K562 (cell line): Measurements from ENCODE around the gene KIF26B. TPM values are rescaled to one million over a fixed set of nuclear protein-coding genes. Genes with fewer than 3 reads are reported as not detected.

Source experiments
- ATAC-seq: fragments of 200-7000 bp; cut with Tn5 transposase; 3 replicates; pipeline ENCODE4 v1.9.1; 2020; ENCODE audit warnings: moderate library complexity
- BruUV-seq: library from RNA; stranded (reverse); fragments of 400-500 nt; replicated peaks from 2 replicates; lab custom pipeline; 2021; lab: Mats Ljungman, UMichigan
- CTCF ChIA-PET: fragments of 300-600 bp; formaldehyde crosslinking; extraction: SDS; loops from one replicate; lab custom pipeline; 2021; ENCODE audit warnings: low intra/inter-chr PET ratio; lab: Yijun Ruan, JAX
- POLR2A ChIA-PET: fragments of 300-600, 350-650 bp; sonication (Branson Sonifier 250); formaldehyde crosslinking; extraction: SDS; loops from one replicate; lab custom pipeline; 2021; ENCODE audit warnings: antibody characterized with exemption, inconsistent platforms; lab: Yijun Ruan, JAX
- DNase-seq, 4 experiments: peaks; one replicate each; pipeline versions ENCODE4 v3.0.0 to v3.0.0-alpha.2; 2011 to 2018; ENCODE audit warnings: low spot score in 3 of 4, mixed read lengths in 3 of 4; ENCODE audit errors: extremely low read depth in 1 of 4
- FAIRE-seq: peaks from 2 replicates; lab custom pipeline; 2011; peaks lifted over from hg19 to GRCh38; lab: Jason Lieb, UNC
- H2AFZ ChIP-seq: 2 replicates; pipeline ENCODE4 v1.6.0; 2011; ENCODE audit warnings: low read depth, low read length, control low read depth, inconsistent platforms
- H3K27ac ChIP-seq: fragments of 200-600 bp; 3 replicates; pipeline ENCODE4 v1.8.0; 2011; ENCODE audit warnings: low read depth, mild to moderate bottlenecking, control low read depth, inconsistent platforms, low read length, moderate library complexity, mixed read lengths; ENCODE audit errors: extremely low read depth
- H3K27me3 ChIP-seq, 2 experiments: fragments of 300-600 bp in 1 of 2; 2 replicates in 1 of 2; 3 replicates in 1 of 2; pipeline versions ENCODE4 v1.6.0 to v1.8.0; 2011; ENCODE audit warnings: inconsistent platforms in 2 of 2, low read length in 2 of 2, mild to moderate bottlenecking in 1 of 2, mixed read lengths in 1 of 2, moderate library complexity in 1 of 2; ENCODE audit not compliant: control insufficient read depth in 2 of 2, insufficient read depth in 2 of 2
- H3K36me3 ChIP-seq: fragments of 300-600 bp; 3 replicates; pipeline ENCODE4 v1.8.0; 2011; ENCODE audit warnings: mild to moderate bottlenecking, low read length, inconsistent platforms; ENCODE audit not compliant: control insufficient read depth, insufficient read depth
- H3K4me1 ChIP-seq, 2 experiments: fragments of 200-600 bp in 1 of 2; replicated peaks in 1 of 2; 2 replicates in 1 of 2; 3 replicates in 1 of 2; pipeline versions ENCODE4 v1.5.1 to v1.8.0; 2011; ENCODE audit warnings: inconsistent platforms in 2 of 2, low read length in 2 of 2, mild to moderate bottlenecking in 1 of 2, mixed read lengths in 1 of 2, moderate library complexity in 1 of 2; ENCODE audit not compliant: control insufficient read depth in 2 of 2, insufficient read depth in 2 of 2
- H3K4me2 ChIP-seq: 2 replicates; pipeline ENCODE4 v1.6.1; 2011; ENCODE audit warnings: low read length, control low read depth, inconsistent platforms, mixed read lengths; ENCODE audit not compliant: insufficient read depth
- H3K4me3 ChIP-seq: fragments of 200-600 bp; sonication (generic), shearing (Covaris generic); 2 replicates; pipeline ENCODE4 v1.5.1; 2016; ENCODE audit warnings: control low read depth, inconsistent platforms
- H3K79me2 ChIP-seq: fragments of 200-600 bp; 3 replicates; pipeline ENCODE4 v1.8.0; 2011; ENCODE audit warnings: low read length, inconsistent platforms; ENCODE audit not compliant: control insufficient read depth, insufficient read depth
- H3K9ac ChIP-seq, 2 experiments: 2 replicates each; pipeline versions ENCODE4 v1.6.0 to v1.6.1; 2011; ENCODE audit warnings: low read depth in 2 of 2, low read length in 2 of 2, control low read depth in 1 of 2, inconsistent platforms in 1 of 2, mild to moderate bottlenecking in 1 of 2, mixed read lengths in 1 of 2; ENCODE audit not compliant: insufficient read depth in 1 of 2
- H3K9me1 ChIP-seq: one replicate; pipeline ENCODE4 v1.6.0; 2011; ENCODE audit warnings: inconsistent platforms, mild to moderate bottlenecking, low read length, moderate library complexity; ENCODE audit not compliant: control insufficient read depth, insufficient read depth
- H3K9me3 ChIP-seq: replicated peaks from 2 replicates; pipeline ENCODE4 v1.5.1; 2011; ENCODE audit warnings: low read depth, low read length, inconsistent platforms; ENCODE audit not compliant: control insufficient read depth, insufficient read depth
- H4K20me1 ChIP-seq: replicated peaks from 2 replicates; pipeline ENCODE4 v1.6.1; 2011; ENCODE audit warnings: low read length, inconsistent platforms, mixed read lengths; ENCODE audit not compliant: control insufficient read depth, insufficient read depth
- BRD4 ChIP-seq: fragments of 200-600 bp; sonication (generic); IDR thresholded peaks from 2 replicates; pipeline ENCODE4 v1.6.1; 2017; ENCODE audit warnings: inconsistent platforms
- CBX5 ChIP-seq: IDR thresholded peaks from 2 replicates; pipeline ENCODE4 v1.6.1; 2014; ENCODE audit warnings: low read depth, borderline replicate concordance
- CGGBP1 ChIP-seq: fragments of 250-450 bp; sonication (Bioruptor Pico); IDR thresholded peaks from 2 replicates; pipeline ENCODE4 v1.9.0; 2021; ENCODE audit warnings: mild to moderate bottlenecking
- EHMT2 ChIP-seq: fragments of 450-650 bp; IDR thresholded peaks from 2 replicates; pipeline ENCODE4 v1.6.1; 2018; ENCODE audit warnings: antibody characterized with exemption
- FOXA3 ChIP-seq, 2 experiments: fragments of 450-650 bp in 1 of 2; sonication (generic) in 1 of 2; formaldehyde crosslinking; IDR thresholded peaks in 1 of 2; conservative IDR thresholded peaks in 1 of 2; 2 replicates each; pipeline versions ENCODE4 v1.4.0 to v1.8.0; 2020 to 2022; ENCODE audit warnings: mild to moderate bottlenecking in 2 of 2, missing genetic modification reagents in 1 of 2
- MAFG ChIP-seq: fragments of 450-650 bp; conservative IDR thresholded peaks from 2 replicates; pipeline ENCODE4 v1.6.1; 2016; ENCODE audit warnings: missing genetic modification characterization, missing compliant biosample characterization
- NELFE ChIP-seq: IDR thresholded peaks from 2 replicates; pipeline ENCODE4 v1.6.1; 2011; ENCODE audit warnings: mild to moderate bottlenecking; ENCODE audit not compliant: insufficient read depth, insufficient read length
- NR2C1 ChIP-seq, 2 experiments: fragments of 450-650 bp; IDR thresholded peaks; 2 replicates each; pipeline ENCODE4 v1.6.1; 2017; ENCODE audit warnings: mild to moderate bottlenecking in 2 of 2, antibody characterized with exemption in 1 of 2, inconsistent platforms in 1 of 2, missing compliant biosample characterization in 1 of 2, missing genetic modification characterization in 1 of 2
- NR2C2 ChIP-seq, 2 experiments: fragments of 200-800 bp in 1 of 2; sonication (Bioruptor generic) in 1 of 2; sonication (generic) in 1 of 2; formaldehyde crosslinking in 1 of 2; IDR thresholded peaks; 2 replicates each; pipeline versions ENCODE4 v1.6.1 to v1.8.0; 2016 to 2022; ENCODE audit warnings: mild to moderate bottlenecking in 1 of 2, missing compliant biosample characterization in 1 of 2, missing genetic modification characterization in 1 of 2, missing genetic modification reagents in 1 of 2
- PRDM10 ChIP-seq: fragments of 450-650 bp; IDR thresholded peaks from 2 replicates; pipeline ENCODE4 v1.6.1; 2018; ENCODE audit not compliant: partially characterized antibody
- PRPF4 ChIP-seq: fragments of 200-400 bp; formaldehyde crosslinking; IDR thresholded peaks from one replicate; pipeline ENCODE4 v1.6.1; 2017; ENCODE audit warnings: low read length, low read depth, mild to moderate bottlenecking; ENCODE audit not compliant: insufficient read depth, poor library complexity, severe bottlenecking
- SRSF9 ChIP-seq: fragments of 200-400 bp; formaldehyde crosslinking; IDR thresholded peaks from 2 replicates; pipeline ENCODE4 v1.6.1; 2017; ENCODE audit warnings: low read depth, low read length, borderline replicate concordance
- ZFX ChIP-seq: sonication (generic); formaldehyde crosslinking; IDR thresholded peaks from 2 replicates; pipeline ENCODE4 v1.8.0; 2022; ENCODE audit warnings: mild to moderate bottlenecking, missing genetic modification reagents, moderate library complexity
- ZNF274 ChIP-seq: IDR thresholded peaks from 2 replicates; pipeline ENCODE4 v1.6.1; 2011; ENCODE audit warnings: low read depth, mild to moderate bottlenecking, low read length, moderate library complexity, borderline replicate concordance
- WGBS: fragments of 100-300 bp; shearing (Covaris generic); methylation state at CpG from one replicate; pipeline ENCODE4 v1.1.6; 2016; ENCODE audit warnings: low coverage, mixed read lengths; ENCODE audit not compliant: insufficient coverage; ENCODE audit errors: missing lambda C conversion rate; 5-methylcytosine and 5-hydroxymethylcytosine counted together
- in situ Hi-C: fragments of 300-500 bp; cut with MboI; formaldehyde crosslinking; loops from 4 replicates; pipeline ENCODE4 v1.15.0; 2018; ENCODE audit warnings: inconsistent platforms, mixed read lengths
- intact Hi-C: fragments of 100-400 bp; cut with micrococcal nuclease; formaldehyde crosslinking; loops from 2 replicates; pipeline ENCODE4 v1.14.2; 2022
- polyA plus RNA-seq, 8 experiments: library from polyadenylated mRNA; depleted of rRNA in 4 of 8; stranded (reverse) in 5 of 8; unstranded in 3 of 8; fragments of >200 nt; fragmentation: Nextera tagmentation in 2 of 8; fragmentation: Illumina TruSeq in 1 of 8; extraction: Ambion mirVana in 2 of 8; extraction: Trizol in 1 of 8; gene quantifications; 2 replicates each; pipeline versions ENCODE4 v1.2.1 to v1.2.3, GENCODE V29; 2011 to 2014; ENCODE audit warnings: inconsistent platforms in 1 of 8, missing spikeins in 1 of 8
- total RNA-seq, 7 experiments: library from RNA; depleted of rRNA in 6 of 7; stranded (reverse); fragments of >200 nt in 6 of 7; fragmentation: Illumina TruSeq in 2 of 7; extraction: Trizol in 2 of 7; gene quantifications; 2 replicates each; pipeline versions ENCODE4 v1.2.1 to v1.2.3, GENCODE V29; 2011 to 2021; ENCODE audit warnings: low replicate concordance in 1 of 7

Gene KIF26B
- total and polyA plus RNA-seq, 9 of the 15 experiments (the other 6 are each of a cell fraction or from before 2014, with no cell fraction given): 0.02 to 0.08 (median 0.03) TPM; not detected in 6

- H3K27me3 ChIP-seq: peaks cover 17 to 36% of the 10 kb centered on the region in 2 experiments; a peak in 4 of 5 replicates
- intact Hi-C loops: no loop called here
- H3K4me2 ChIP-seq: no peak overlapping the region
- ChIA-PET POLR2A (interaction anchor here (0.7 kb wide), 1 partner anchor 10 kb away, joined by 5 read pairs; no protein-coding TSS in a partner anchor), CTCF (no interaction called here)
- H3K36me3 ChIP-seq: no peaks in the 10 kb centered on the region
- no peaks in the 10 kb centered on the region for H3K9me1 ChIP-seq
- no peak overlapping the region for H2AFZ ChIP-seq
- no peak for ATAC-seq
- H3K27ac ChIP-seq: no peak overlapping the region
- WGBS: 0% methylated on average over 2 of the region's 2 CpGs
- no TSS peak for BruUV-seq
- H3K79me2 ChIP-seq: no peaks in the 10 kb centered on the region
- no peaks in the 10 kb centered on the region for H3K4me1 ChIP-seq
- no peak overlapping the region for H3K4me3 ChIP-seq
- no peak overlapping the region for H3K9ac ChIP-seq
- no peaks in the 10 kb centered on the region for H4K20me1 ChIP-seq
- FAIRE-seq: no peak
- in situ Hi-C loops: no loop called here
- no peak for DNase-seq
- TF ChIP-seq CGGBP1: no peak
- no peak for TF ChIP-seq NR2C1 (IDR thresholded peaks at IDR 0.05)
- TF ChIP-seq NR2C1 (tag; IDR thresholded peaks at IDR 0.05): no peak
- TF ChIP-seq FOXA3 (CRISPR knock-in tag; conservative IDR thresholded peaks at IDR 0.05 in 1 of 2, IDR thresholded peaks at IDR 0.05 in 1 of 2): no peak
- no peak for TF ChIP-seq PRPF4
- TF ChIP-seq PRDM10: no peak
- TF ChIP-seq NELFE: no peak
- TF ChIP-seq ZFX: no peak
- TF ChIP-seq EHMT2: no peak
- TF ChIP-seq CBX5: no peak
- no peak for TF ChIP-seq BRD4
- no peak for TF ChIP-seq SRSF9
- no peak for TF ChIP-seq MAFG (tag)
- no peak for TF ChIP-seq ZNF274
- TF ChIP-seq NR2C2 (CRISPR knock-in tag; IDR thresholded peaks at IDR 0.05): no peak
- TF ChIP-seq NR2C2 (tag; IDR thresholded peaks at IDR 0.05): no peak
- no peaks in the 10 kb centered on the region for H3K9me3 ChIP-seq
Observed at GRCh38 chr1:245396615-245397014, 241.8 kb downstream of the KIF26B start.
